Heart left ventricle (tissue), 16 donors: ENCODE results near the gene NR3C2. TPM values are rescaled to one million over a fixed set of nuclear protein-coding genes. Genes with fewer than 3 reads are reported as not detected.

ENCODE experiments used
- ATAC-seq, 4 donors: fragments of 200-7000 bp; cut with Tn5 transposase; one replicate each; pipeline ENCODE4 v1.9.1; 2020 to 2022; ENCODE audit warnings: moderate library complexity in 4 of 4, mild to moderate bottlenecking in 3 of 4, moderate number of reproducible peaks in 1 of 4
- DNase-seq, 5 donors: peaks; one replicate each; pipeline ENCODE4 v3.0.0-alpha.2; 2020
- H3K27ac ChIP-seq, 12 donors: fragments of 200-600 bp; sonication (generic) in 4 of 12; one replicate each; pipeline versions ENCODE4 v1.5.0 to v1.8.0; 2016 to 2022; ENCODE audit warnings: mild to moderate bottlenecking in 2 of 12
- H3K27me3 ChIP-seq, 9 donors: fragments of 200-600 bp; sonication (generic) in 2 of 9; one replicate each; pipeline versions ENCODE4 v1.5.1 to v1.8.0; 2016 to 2022; ENCODE audit warnings: mild to moderate bottlenecking in 3 of 9
- H3K36me3 ChIP-seq, 9 donors: fragments of 200-600 bp; sonication (generic) in 2 of 9; one replicate each; pipeline versions ENCODE4 v1.5.0 to v1.8.0; 2018 to 2022; ENCODE audit warnings: mild to moderate bottlenecking in 2 of 9
- H3K4me1 ChIP-seq, 12 donors: fragments of 200-600 bp; sonication (generic) in 4 of 12; one replicate each; pipeline versions ENCODE4 v1.5.0 to v1.8.0; 2016 to 2022; ENCODE audit warnings: mild to moderate bottlenecking in 3 of 12
- H3K4me3 ChIP-seq, 12 donors: fragments of 200-600 bp; sonication (generic) in 4 of 12; one replicate each; pipeline versions ENCODE4 v1.5.0 to v1.8.0; 2017 to 2022; ENCODE audit warnings: mild to moderate bottlenecking in 9 of 12, moderate library complexity in 4 of 12
- H3K9me3 ChIP-seq, 12 donors: fragments of 200-600 bp; sonication (generic) in 4 of 12; one replicate each; pipeline versions ENCODE4 v1.5.0 to v1.8.0; 2016 to 2022; ENCODE audit warnings: mild to moderate bottlenecking in 1 of 12
- CTCF ChIP-seq, 12 donors: fragments of 200-600 bp; sonication (generic) in 4 of 12; IDR thresholded peaks; one replicate each; pipeline versions ENCODE4 v1.5.0 to v1.8.0; 2018 to 2022; ENCODE audit warnings: antibody characterized with exemption in 12 of 12, mild to moderate bottlenecking in 5 of 12
- POLR2A ChIP-seq, 2 donors: fragments of 450-650 bp; IDR thresholded peaks; one replicate each; pipeline ENCODE4 v1.6.1; 2017; ENCODE audit warnings: antibody characterized with exemption in 2 of 2, mild to moderate bottlenecking in 2 of 2, moderate library complexity in 2 of 2
- WGBS, 4 donors: extraction: QIAGEN DNeasy Blood & Tissue Kit in 2 of 4; methylation state at CpG; one replicate each; pipeline versions ENCODE4 v1.1.5 to v1.1.7; 2013 to 2018; 5-methylcytosine and 5-hydroxymethylcytosine counted together
- intact Hi-C, 10 donors: fragments of 100-400 bp; cut with DNase I; formaldehyde crosslinking; loops; one replicate each; pipeline versions ENCODE4 v1.11.1 to v1.14.2; 2022
- polyA plus RNA-seq, 2 donors: library from polyadenylated mRNA; stranded (reverse); fragments of 200-250 nt; gene quantifications; one replicate each; pipeline ENCODE4 v1.2.3, GENCODE V29; 2013
- total RNA-seq, 9 donors: library from RNA; depleted of rRNA in 2 of 9; stranded (reverse); fragments of >200 nt in 2 of 9; fragmentation: NEBNext Ultra II Directional in 3 of 9; extraction: Animal tissue kit (Norgen Biotek cat#: 25700) in 3 of 9; gene quantifications; one replicate each; pipeline versions ENCODE4 v1.1.0 to v1.2.4, GENCODE V29; 2016 to 2023
- donor health status: ischemic (EF 13 %, LVEDD 7.1; RV severe dilation, severe dysfunction).
- donor health status: healthy with polysubstance abuse.
- donor health status: DM: no; HTN: yes; CAD: no.
- donor health status: DM: no; HTN: no; CAD: no.
- donor health status: ischemic (EF 25% LVEDD 6.9; RV normal size, moderate dysfunction).
- donor health status: ischemic (EF 25% LVEDD 5.7; RV mildly dilated, moderate dysfunction).
- donor health status: healthy.
- donor health status: DM: yes; HTN: yes; CAD: no.
- donor health status: ischemic (EF 35%, LVEDD 5.7; RV mildly dilated, moderate dysfunction).
- donor health status: nonischemic (EF 11% LVEDD 7.7; RV severe dilation, severe dysfunction).
- donor health status: DM: yes; HTN: yes; CAD: no.
- donor health status: PGD.
- donor health status: ischemic (EF 29% LVEDD 5.4; RV normal size, mild dysfunction).
- donor health status: nonischemic (EF 23%, LVEDD 6.1; RV moderate dilation, normal function).

NR3C2 gene
- total and polyA plus RNA-seq, 11 donors, result 3.6 to 26.5 (median 18.4) TPM

- 49 to 63% (median 60%) methylated on average over 1 of the region's 1 CpG for WGBS, 4 donors
- Histone ChIP-seq H3K9me3 (peaks cover 0 to 4% (median 0%) of the 10 kb centered on the region in 12 donors), H3K4me1 (peaks cover 0 to 21% (median 5%) of the 10 kb centered on the region in 12 donors), H3K4me3 (no peak overlapping the region), H3K27me3 (no peaks in the 10 kb centered on the region), H3K27ac (no peak overlapping the region), H3K36me3 (no peaks in the 10 kb centered on the region)
- DNase-seq, result no peak
- TF ChIP-seq CTCF (IDR thresholded peaks at IDR 0.05) (no peak), POLR2A (IDR thresholded peaks at IDR 0.05) (no peak)
- intact Hi-C loops, result loop anchor here in 1 of 10 donors (10.0 kb wide), 1 partner anchor 215 kb away; the partner anchor contains the start of gene NR3C2
- ATAC-seq, result no peak
These were observed 212.4 kb downstream of the NR3C2 start for GRCh38 chr4:148229798-148230197.

- Histone ChIP-seq H3K4me3 (no peak overlapping the region), H3K27ac (no peak overlapping the region), H3K27me3 (no peaks in the 10 kb centered on the region), H3K4me1 (peaks cover 0 to 29% (median 10%) of the 10 kb centered on the region in 12 donors), H3K36me3 (no peaks in the 10 kb centered on the region), H3K9me3 (peaks cover 0 to 4% (median 0%) of the 10 kb centered on the region in 12 donors)
- TF ChIP-seq CTCF (IDR thresholded peaks at IDR 0.05) (no peak), POLR2A (IDR thresholded peaks at IDR 0.05) (no peak)
- WGBS, 4 donors, result 96 to 99% (median 97%) methylated on average over 4 of the region's 4 CpGs
- no peak for ATAC-seq
- intact Hi-C loops, result loop anchor here in 1 of 10 donors (10.0 kb wide), 1 partner anchor 216 kb away; the partner anchor contains the start of gene NR3C2
- no peak for DNase-seq
These were observed 213.2 kb downstream of the NR3C2 start for GRCh38 chr4:148229028-148229427.

- TF ChIP-seq CTCF (IDR thresholded peaks at IDR 0.05), result no peak
- no peak for TF ChIP-seq POLR2A (IDR thresholded peaks at IDR 0.05)
- Histone ChIP-seq H3K27me3 (no peaks in the 10 kb centered on the region), H3K9me3 (peaks cover 0 to under 1% (median 0%) of the 10 kb centered on the region in 12 donors), H3K4me3 (no peak overlapping the region), H3K4me1 (peaks cover 0 to 40% (median 16%) of the 10 kb centered on the region in 12 donors), H3K27ac (no peak overlapping the region), H3K36me3 (no peaks in the 10 kb centered on the region)
- intact Hi-C loops, result loop anchor here in 1 of 10 donors (10.0 kb wide), 1 partner anchor 218 kb away; the partner anchor contains the start of gene NR3C2
- DNase-seq (no peak), ATAC-seq (no peak)
- WGBS, 4 donors, result 93 to 96% (median 95%) methylated on average over 5 of the region's 5 CpGs
These were observed 215.1 kb downstream of the NR3C2 start for GRCh38 chr4:148227147-148227546.

- intact Hi-C loops, result loop anchor here in 1 of 10 donors (10.0 kb wide), 1 partner anchor 218 kb away; the partner anchor contains the start of gene NR3C2
- H3K4me3 ChIP-seq, result no peak overlapping the region
- H3K4me1 ChIP-seq, result peaks cover 0 to 40% (median 16%) of the 10 kb centered on the region in 12 donors
- ATAC-seq, result no peak
- no peak overlapping the region for H3K27ac ChIP-seq
- TF ChIP-seq CTCF (IDR thresholded peaks at IDR 0.05) (no peak), POLR2A (IDR thresholded peaks at IDR 0.05) (no peak)
- no peaks in the 10 kb centered on the region for H3K9me3 ChIP-seq
- 97 to 100% (median 97%) methylated on average over 1 of the region's 1 CpG for WGBS, 4 donors
- H3K36me3 ChIP-seq, result no peaks in the 10 kb centered on the region
- H3K27me3 ChIP-seq, result no peaks in the 10 kb centered on the region
- no peak for DNase-seq
These were observed 215.9 kb downstream of the NR3C2 start for GRCh38 chr4:148226341-148226740.
